SK-N-SH (cell line): ENCODE measurements around the gene HAPLN2. TPM values are rescaled to one million over a fixed set of nuclear protein-coding genes. Genes with fewer than 3 reads are reported as not detected.

Experiments
- CTCF ChIA-PET: fragments of 300-600, 350-600 bp; formaldehyde crosslinking; extraction: SDS; loops from one replicate; lab custom pipeline; 2021; lab: Yijun Ruan, JAX
- POLR2A ChIA-PET: fragments of 350-600 bp; sonication (Branson Sonifier 250); formaldehyde crosslinking; extraction: SDS; loops from one replicate; lab custom pipeline; 2020; ENCODE audit warnings: antibody characterized with exemption, inconsistent platforms; lab: Yijun Ruan, JAX
- DNase-seq: peaks from one replicate; pipeline ENCODE4 v3.0.0; 2012
- H2AFZ ChIP-seq: fragments of 200-600 bp; sonication (generic); 2 replicates; pipeline ENCODE4 v1.8.1; 2016; ENCODE audit warnings: antibody characterized with exemption, mild to moderate bottlenecking, low read depth
- H3F3A ChIP-seq: fragments of 200-600 bp; sonication (generic); replicated peaks from 2 replicates; pipeline ENCODE3; 2016; ENCODE audit warnings: antibody characterized with exemption, mild to moderate bottlenecking; ENCODE audit not compliant: insufficient read depth
- H3K27ac ChIP-seq, 2 experiments: fragments of 200-500 bp in 1 of 2; fragments of 200-600 bp in 1 of 2; sonication (Bioruptor generic) in 1 of 2; sonication (generic), shearing (Covaris generic) in 1 of 2; 2 replicates each; pipeline versions ENCODE4 v1.5.1 to v1.6.1; 2014 to 2016; ENCODE audit warnings: low read depth in 2 of 2, inconsistent platforms in 1 of 2, low read length in 1 of 2, mild to moderate bottlenecking in 1 of 2, mixed read lengths in 1 of 2
- H3K27me3 ChIP-seq: fragments of 200-600 bp; sonication (generic), shearing (Covaris generic); 2 replicates; pipeline ENCODE4 v1.6.1; 2016; ENCODE audit warnings: mixed run types; ENCODE audit not compliant: insufficient read depth
- H3K36me3 ChIP-seq, 2 experiments: fragments of 200-500 bp in 1 of 2; fragments of 200-600 bp in 1 of 2; sonication (Bioruptor generic) in 1 of 2; sonication (generic) in 1 of 2; replicated peaks in 1 of 2; 2 replicates each; pipeline versions ENCODE3 to v1.5.1; 2014 to 2016; ENCODE audit warnings: low read length in 1 of 2, mild to moderate bottlenecking in 1 of 2; ENCODE audit not compliant: insufficient read depth in 2 of 2, control insufficient read depth in 1 of 2
- H3K4me1 ChIP-seq, 2 experiments: fragments of 200-500 bp in 1 of 2; fragments of 200-600 bp in 1 of 2; sonication (Bioruptor generic) in 1 of 2; sonication (generic), shearing (Covaris generic) in 1 of 2; 2 replicates each; pipeline versions ENCODE4 v1.5.1 to v1.6.1; 2014 to 2016; ENCODE audit warnings: low read depth in 1 of 2, low read length in 1 of 2, mixed run types in 1 of 2; ENCODE audit not compliant: insufficient read depth in 2 of 2, control insufficient read depth in 1 of 2
- H3K4me2 ChIP-seq: fragments of 200-600 bp; sonication (generic), shearing (Covaris generic); 2 replicates; pipeline ENCODE4 v1.6.1; 2017; ENCODE audit warnings: mixed run types
- H3K4me3 ChIP-seq, 2 experiments: fragments of 200-500 bp in 1 of 2; fragments of 200-600 bp in 1 of 2; sonication (Bioruptor generic) in 1 of 2; sonication (generic), shearing (Covaris generic) in 1 of 2; 2 replicates each; pipeline versions ENCODE4 v1.5.1 to v1.8.1; 2014 to 2016; ENCODE audit warnings: low read depth in 2 of 2, inconsistent platforms in 1 of 2, low read length in 1 of 2, mild to moderate bottlenecking in 1 of 2, mixed read lengths in 1 of 2, moderate library complexity in 1 of 2
- H3K79me2 ChIP-seq: fragments of 200-600 bp; sonication (generic); 2 replicates; pipeline ENCODE4 v1.8.1; 2017; ENCODE audit warnings: mild to moderate bottlenecking; ENCODE audit not compliant: insufficient read depth
- H3K9ac ChIP-seq: fragments of 200-600 bp; sonication (generic); 2 replicates; pipeline ENCODE4 v1.6.1; 2017; ENCODE audit warnings: mixed run types
- H3K9me2 ChIP-seq: fragments of 200-600 bp; sonication (generic); 2 replicates; pipeline ENCODE4 v1.6.1; 2017; ENCODE audit warnings: mixed run types
- H3K9me3 ChIP-seq: fragments of 200-600 bp; sonication (generic); 2 replicates; pipeline ENCODE4 v1.6.1; 2017; ENCODE audit warnings: mixed run types, mild to moderate bottlenecking, moderate library complexity
- H4K20me1 ChIP-seq: fragments of 200-600 bp; sonication (generic); 2 replicates; pipeline ENCODE4 v1.6.1; 2017; ENCODE audit warnings: mild to moderate bottlenecking, mixed run types; ENCODE audit not compliant: insufficient read depth
- EP300 ChIP-seq, 2 experiments: IDR thresholded peaks; 2 replicates each; pipeline versions ENCODE4 v1.4.0 to v1.6.1; 2012; ENCODE audit warnings: borderline replicate concordance in 1 of 2, low read depth in 1 of 2, low read length in 1 of 2
- RAD21 ChIP-seq: IDR thresholded peaks from 2 replicates; pipeline ENCODE4 v1.6.1; 2012; ENCODE audit warnings: mild to moderate bottlenecking, low read length
- TEAD4 ChIP-seq: IDR thresholded peaks from 2 replicates; pipeline ENCODE4 v1.4.0; 2012; ENCODE audit warnings: mild to moderate bottlenecking, borderline replicate concordance; ENCODE audit not compliant: insufficient read depth
- WGBS: methylation state at CpG from one replicate; pipeline ENCODE4 v1.1.6; 2017; ENCODE audit warnings: low lambda C conversion rate; 5-methylcytosine and 5-hydroxymethylcytosine counted together
- polyA plus RNA-seq, 3 experiments: library from polyadenylated mRNA; depleted of rRNA; stranded (reverse); fragments of >200 nt; gene quantifications; 2 replicates each; pipeline ENCODE4 v1.2.3, GENCODE V29; 2012

HAPLN2 gene
- polyA plus RNA-seq, 1 of the 3 experiments (the other 2 are of a cell fraction), result 0.20 TPM

GRCh38 chr1:156673387-156674121 lies 54.3 kb downstream of the HAPLN2 start:
- Histone ChIP-seq H3K4me3 (no peak overlapping the region; a peak in 1 of 4 replicates), H3K9ac (no peak overlapping the region), H3K9me2 (no peaks in the 10 kb centered on the region), H2AFZ (no peak overlapping the region), H3K27ac (peak overlapping the region in 1 of 2 experiments; percentile 14; a peak in 1 of 4 replicates), H3K36me3 (peaks cover 12 to 26% of the 10 kb centered on the region in 2 experiments), H3K9me3 (no peaks in the 10 kb centered on the region), H3K79me2 (peaks cover 23% of the 10 kb centered on the region), H3K4me1 (peaks cover 21 to 67% of the 10 kb centered on the region in 2 experiments; a peak in 3 of 4 replicates), H3K27me3 (no peaks in the 10 kb centered on the region), H4K20me1 (peaks cover 10% of the 10 kb centered on the region; the same call in 1 of the 2 replicates), H3K4me2 (peak overlapping the region; percentile 98; the same call in 1 of the 2 replicates), H3F3A (peaks cover 3% of the 10 kb centered on the region)
- no peak for DNase-seq
- CTCF ChIA-PET, result interaction anchor here (1.1 to 45.5 kb wide), 7 partner anchors 9 to 119 kb away, joined by 3 to 2702 read pairs (median 7); partner anchors contain the start of genes CRABP2, HAPLN2, ISG20L2 and METTL25B
- POLR2A ChIA-PET, result no interaction called here
- TF ChIP-seq EP300 (IDR thresholded peaks at IDR 0.05; ENCODE audit: borderline replicate concordance in 1 of 2, low read depth in 1 of 2, low read length in 1 of 2) (no peak), RAD21 (no peak), TEAD4 (no peak)
- 73% methylated on average over 8 of the region's 8 CpGs for WGBS

Other genes starting within 250 kb of the HAPLN2 start
- gene MEF2D, start 118.6 kb upstream of the HAPLN2 start, polyA plus RNA-seq (2012; rRNA removed), result 14.3 and 16.0 TPM in 2 replicates
- gene IQGAP3, start 46.9 kb upstream of the HAPLN2 start, polyA plus RNA-seq (2012; rRNA removed), result 14.4 and 15.6 TPM in 2 replicates
- not detected in 2 replicates for gene TTC24, start 39.7 kb upstream of the HAPLN2 start, polyA plus RNA-seq (2012; rRNA removed)
- gene NAXE, start 27.6 kb upstream of the HAPLN2 start, polyA plus RNA-seq (2012; rRNA removed), result 68.5 and 98.4 TPM in 2 replicates
- 36.6 and 46.8 TPM in 2 replicates for gene GPATCH4, start 17.9 kb upstream of the HAPLN2 start, polyA plus RNA-seq (2012; rRNA removed)
- gene BCAN, start 22.7 kb downstream of the HAPLN2 start, polyA plus RNA-seq (2012; rRNA removed), result 0.13 and 0.25 TPM in 2 replicates
- gene NES, start 58.0 kb downstream of the HAPLN2 start, polyA plus RNA-seq (2012; rRNA removed), result 12.6 and 15.8 TPM in 2 replicates
- 13.3 and 42.1 TPM in 2 replicates for gene CRABP2, start 86.2 kb downstream of the HAPLN2 start, polyA plus RNA-seq (2012; rRNA removed)
- 20.1 and 21.2 TPM in 2 replicates for gene METTL25B, start 109.1 kb downstream of the HAPLN2 start, polyA plus RNA-seq (2012; rRNA removed)
- 31.6 and 44.3 TPM in 2 replicates for gene ISG20L2, start 109.4 kb downstream of the HAPLN2 start, polyA plus RNA-seq (2012; rRNA removed)
- gene MRPL24, start 121.7 kb downstream of the HAPLN2 start, polyA plus RNA-seq (2012; rRNA removed), result 149 and 171 TPM in 2 replicates
- 152 and 166 TPM in 2 replicates for gene HDGF, start 132.3 kb downstream of the HAPLN2 start, polyA plus RNA-seq (2012; rRNA removed)
- 39.2 and 51.8 TPM in 2 replicates for gene PRCC, start 148.1 kb downstream of the HAPLN2 start, polyA plus RNA-seq (2012; rRNA removed)
- gene SH2D2A, start 197.4 kb downstream of the HAPLN2 start, polyA plus RNA-seq (2012; rRNA removed), result not detected in 2 replicates
- gene INSRR, start 239.7 kb downstream of the HAPLN2 start, polyA plus RNA-seq (2012; rRNA removed), result 0.20 and 0.63 TPM in 2 replicates
- gene NTRK1, start 241.4 kb downstream of the HAPLN2 start, polyA plus RNA-seq (2012; rRNA removed), result 0.97 and 3.3 TPM in 2 replicates